NCI-H2081 treated with DMSO at 0.1 percent for 48 hours (cell line): ENCODE measurements around the gene TXNDC17.
"Not testable (repeated sequence)": the region's sequence is repeated elsewhere in the genome, so short reads cannot be mapped to it uniquely, and the experiment has no call there.

Experiments used
- DNase-seq: peaks from one replicate; lab custom pipeline; 2025; lab: John Stamatoyannopoulos, UW

Gene TXNDC17

DNA sequence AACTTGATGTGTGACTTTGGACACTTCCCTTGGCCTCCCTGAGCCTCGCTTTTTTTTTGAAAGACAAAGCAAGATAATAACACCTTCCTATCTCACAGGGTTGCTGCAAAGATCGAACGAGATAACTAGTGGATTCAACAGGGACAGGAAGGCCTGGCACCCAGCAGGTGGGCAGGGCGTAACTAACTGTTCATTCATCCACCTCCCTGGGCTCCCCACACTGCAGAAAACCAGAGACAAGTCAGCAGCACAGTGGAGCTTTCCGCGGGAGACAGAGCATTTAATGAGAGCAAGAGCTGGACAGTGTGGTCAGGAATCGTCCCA is 43.6 kb downstream of the TXNDC17 start:
- no peak for DNase-seq

DNA sequence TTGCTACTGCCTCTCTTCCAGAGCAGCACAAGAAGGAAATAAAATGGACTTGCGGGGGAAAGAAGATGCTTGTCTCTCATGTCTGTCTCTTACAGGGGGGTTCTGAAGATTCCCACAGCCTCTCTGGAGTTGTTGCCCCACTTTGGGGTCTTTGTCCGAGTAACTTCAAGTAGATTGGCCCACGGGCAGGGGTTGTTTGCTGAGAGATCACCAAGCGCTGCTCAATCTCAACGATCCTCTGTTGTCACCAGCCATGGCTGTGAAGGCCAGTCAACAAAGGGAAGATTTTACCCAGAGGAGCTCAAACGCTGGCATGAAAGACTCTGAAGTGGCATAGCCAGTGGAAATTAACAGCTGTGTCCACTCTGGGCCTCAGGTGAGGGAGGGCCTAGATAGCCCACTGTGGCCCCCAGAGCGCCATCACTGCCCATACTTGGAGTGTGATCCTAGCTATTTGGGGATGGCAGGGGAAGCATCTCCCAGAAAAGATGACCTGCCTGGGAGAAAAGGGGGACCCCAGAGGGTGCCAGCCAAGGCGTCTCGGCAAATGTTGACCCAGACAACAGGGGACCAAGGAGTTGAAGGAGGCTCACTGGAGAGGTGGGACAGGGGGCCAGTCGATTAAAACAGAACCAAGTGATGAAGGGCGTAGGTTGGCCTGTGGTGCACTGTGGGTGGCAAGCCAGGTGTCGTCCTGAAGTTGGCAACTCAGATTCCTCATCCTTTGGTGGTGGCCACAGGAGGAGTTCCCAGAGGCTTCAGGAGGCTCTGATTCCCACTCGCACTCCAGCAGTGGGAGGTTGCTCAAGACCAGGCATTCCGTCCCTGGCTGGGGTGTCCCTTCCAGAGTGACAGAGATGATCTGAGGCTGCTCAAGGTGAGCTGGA is 44.3 kb downstream of the TXNDC17 start:
- no peak for DNase-seq

DNA sequence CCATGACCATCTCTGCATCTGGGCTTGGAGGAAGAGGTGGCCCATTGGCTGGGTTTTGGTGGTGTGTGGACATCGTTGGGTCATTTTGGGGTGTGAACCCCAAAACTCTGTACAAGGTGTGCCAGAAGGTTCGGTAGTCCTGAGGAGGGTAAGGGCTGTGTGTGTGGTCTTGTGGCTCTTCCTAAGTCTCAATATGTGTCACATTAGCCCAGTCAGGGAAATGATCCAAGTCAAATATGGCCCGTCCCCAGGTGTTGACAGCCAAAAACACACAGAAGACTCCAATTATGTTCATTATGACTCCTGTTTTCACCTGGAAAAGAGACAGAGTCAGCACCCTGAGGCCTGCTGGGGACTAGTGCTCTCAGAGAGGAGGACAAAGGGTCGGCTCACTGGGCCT is 45.2 kb downstream of the TXNDC17 start:
- DNase-seq: no peak

DNA sequence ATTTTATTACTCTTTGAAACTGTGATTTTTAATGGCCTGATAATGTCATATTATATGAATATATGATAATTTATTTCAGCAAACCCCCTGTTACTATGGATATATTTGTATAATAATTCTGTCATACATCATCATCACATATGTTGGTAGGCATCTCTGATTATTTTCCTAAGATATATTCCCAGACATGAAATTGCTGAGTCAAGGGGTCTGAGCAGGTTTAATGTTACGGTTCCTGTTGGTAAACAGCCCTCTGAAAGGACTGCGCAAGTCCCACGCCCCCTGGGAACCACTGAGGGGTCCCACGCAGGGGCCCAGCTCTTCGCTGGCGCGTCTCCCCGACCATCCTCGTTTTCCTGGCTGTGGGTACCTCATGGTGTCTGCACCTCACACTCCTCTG is 48.1 kb downstream of the TXNDC17 start:
- DNase-seq: no peak

DNA sequence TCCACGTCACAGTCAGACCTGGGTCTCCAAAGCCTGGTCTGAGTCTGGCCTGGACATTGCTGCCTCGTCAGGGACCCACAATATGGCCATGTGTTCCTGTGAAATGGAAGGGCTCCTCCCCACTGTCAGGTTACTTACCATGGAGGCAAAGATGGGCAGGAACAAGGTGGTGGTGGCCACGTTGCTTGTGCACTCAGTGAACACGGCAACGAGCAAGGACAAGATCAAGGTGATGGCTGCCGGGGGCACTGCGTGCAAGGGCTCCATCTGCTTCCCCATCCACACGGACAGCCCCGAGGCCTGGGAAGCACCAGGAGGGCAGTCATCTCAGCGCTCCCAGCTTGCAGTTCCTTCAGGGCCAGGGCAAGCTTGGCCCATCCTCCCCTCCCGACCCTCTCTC is 49.8 kb downstream of the TXNDC17 start:
- DNase-seq: no peak

DNA sequence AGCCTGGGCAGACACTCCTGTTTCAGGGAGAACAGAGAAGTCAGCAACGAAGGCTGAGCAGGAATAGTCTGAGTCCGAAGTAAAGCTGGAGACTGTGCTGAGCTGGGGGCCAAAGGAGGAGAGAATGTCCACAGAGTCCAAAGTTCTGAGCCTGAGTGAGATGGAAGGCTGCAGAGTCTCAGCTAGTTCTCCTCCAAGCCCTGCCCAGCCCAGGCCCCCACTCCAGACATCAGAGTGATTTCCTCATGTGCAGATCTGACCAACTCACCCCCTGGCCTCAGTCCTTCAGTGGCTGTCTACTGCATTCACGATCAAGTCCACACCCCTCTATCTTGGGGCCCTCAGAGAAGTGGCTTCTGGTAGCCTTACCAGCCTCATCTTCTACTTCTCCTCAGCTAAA is 50.7 kb downstream of the TXNDC17 start:
- no peak for DNase-seq

DNA sequence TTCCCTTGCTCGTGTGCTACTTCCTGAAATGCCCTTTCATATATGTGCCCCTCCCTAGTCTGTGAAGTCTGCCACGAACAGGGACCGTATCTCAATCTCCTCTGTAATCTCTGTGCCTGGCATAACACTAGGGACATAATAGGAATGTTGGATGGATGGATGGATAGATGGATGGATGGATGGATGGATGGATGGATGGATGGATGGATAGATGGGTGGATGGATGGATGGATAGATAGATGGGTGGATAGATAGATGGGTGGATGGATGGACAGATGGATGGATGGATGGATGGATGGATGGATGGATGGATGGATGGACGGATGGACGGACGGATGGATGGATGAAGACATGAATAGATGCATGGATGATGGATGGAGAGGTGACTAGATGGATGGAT is 51.1 kb downstream of the TXNDC17 start:
- not testable (repeated sequence) for DNase-seq
